Effector memory CD8-positive, alpha-beta T cell (primary cell): ENCODE data around the gene DNER.
"Not testable (repeated sequence)": the region's sequence is repeated elsewhere in the genome, so short reads cannot be mapped to it uniquely, and the experiment has no call there.

ENCODE experiments used
- ATAC-seq: fragments of 150-1000 bp; cut with Tn5 transposase; replicated peaks from 2 replicates; pipeline ENCODE4 v1.10.0; 2021; ENCODE audit warnings: mild to moderate bottlenecking, moderate library complexity
- DNase-seq, 3 experiments: peaks; one replicate each; pipeline ENCODE4 v3.0.0; 2021
- H3K27ac Mint-ChIP-seq, 2 donors: one replicate each; pipeline ENCODE4 v1.8.0; 2022; ENCODE audit warnings: mild to moderate bottlenecking in 2 of 2, mixed read lengths in 2 of 2, moderate library complexity in 2 of 2
- H3K27me3 Mint-ChIP-seq, 2 donors: one replicate each; pipeline ENCODE4 v1.8.0; 2022; ENCODE audit warnings: mixed read lengths in 2 of 2
- H3K36me3 Mint-ChIP-seq: one replicate; pipeline ENCODE4 v1.8.0; 2022; ENCODE audit warnings: mild to moderate bottlenecking, moderate library complexity, mixed read lengths; ENCODE audit not compliant: insufficient read depth
- H3K4me1 Mint-ChIP-seq, 2 donors: one replicate each; pipeline ENCODE4 v1.8.0; 2022; ENCODE audit warnings: low read depth in 2 of 2, mixed read lengths in 2 of 2
- H3K4me3 Mint-ChIP-seq, 2 donors: one replicate each; pipeline ENCODE4 v1.8.0; 2022; ENCODE audit warnings: mild to moderate bottlenecking in 2 of 2, mixed read lengths in 2 of 2, moderate library complexity in 2 of 2
- H3K9me3 Mint-ChIP-seq, 2 donors: one replicate each; pipeline ENCODE4 v1.8.0; 2022; ENCODE audit warnings: mixed read lengths in 2 of 2

Gene DNER

GRCh38 chr2:229531594-229531993 is 182.8 kb downstream of the DNER start:
- Mint-ChIP-seq H3K4me1 (no peaks in the 10 kb centered on the region), H3K36me3 (no peaks in the 10 kb centered on the region), H3K27me3 (peaks cover 9 to 21% of the 10 kb centered on the region in 2 donors), H3K4me3 (no peak overlapping the region), H3K9me3 (peaks cover 5 to 8% of the 10 kb centered on the region in 2 donors), H3K27ac (no peak overlapping the region)
- DNase-seq, result no peak
- ATAC-seq, result no peak

- DNase-seq (no peak), ATAC-seq (no peak)
- Mint-ChIP-seq H3K4me1 (no peaks in the 10 kb centered on the region), H3K4me3 (no peak overlapping the region), H3K27me3 (peaks cover 9 to 21% of the 10 kb centered on the region in 2 donors), H3K36me3 (no peaks in the 10 kb centered on the region), H3K27ac (no peak overlapping the region), H3K9me3 (peaks cover 5 to 8% of the 10 kb centered on the region in 2 donors)
Observed at GRCh38 chr2:229530434-229530833, 183.9 kb downstream of the DNER start.

DNA sequence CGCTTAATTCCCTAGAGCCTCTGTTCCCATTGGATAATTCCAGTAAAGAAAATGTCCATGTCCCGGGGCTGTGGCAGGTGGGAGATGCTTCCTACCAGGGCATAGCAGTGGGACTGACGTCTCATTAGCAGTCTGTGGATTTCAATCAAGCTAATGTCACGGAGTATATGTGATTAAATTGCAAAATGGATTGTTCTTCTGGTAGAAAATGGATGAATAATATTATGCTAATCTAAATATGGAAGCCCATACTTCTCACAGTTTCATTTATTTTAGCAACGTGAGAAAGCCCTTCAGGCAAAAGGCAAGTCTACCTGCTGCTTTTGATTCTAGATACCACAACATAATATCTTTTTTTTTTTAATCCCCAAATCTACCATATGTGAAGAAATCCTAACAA is 185.5 kb downstream of the DNER start:
- ATAC-seq, result no peak

DNA sequence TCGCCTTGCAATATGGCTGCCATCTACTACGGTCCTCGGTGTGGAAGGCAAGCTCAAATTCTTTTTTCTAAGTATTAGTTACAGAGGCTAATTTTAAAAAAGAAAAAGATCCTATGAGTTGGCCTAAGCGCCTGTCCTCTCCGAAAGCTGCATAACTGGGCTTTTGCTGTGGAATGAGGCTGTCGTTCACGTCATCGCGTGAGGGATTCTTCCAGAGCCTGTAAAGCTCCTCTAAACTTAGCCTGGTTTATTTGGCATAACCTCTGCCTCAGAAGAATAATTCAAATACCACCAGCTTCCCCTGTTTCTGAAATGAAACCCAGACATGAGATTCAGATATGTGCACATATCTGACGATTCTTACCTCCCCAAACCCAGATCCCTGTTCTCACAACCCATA is 187.4 kb downstream of the DNER start:
- H3K4me1 Mint-ChIP-seq, result no peaks in the 10 kb centered on the region
- no peak overlapping the region for H3K27ac Mint-ChIP-seq
- DNase-seq (no peak), ATAC-seq (no peak)
- H3K4me3 Mint-ChIP-seq, result no peak overlapping the region
- H3K36me3 Mint-ChIP-seq, result no peaks in the 10 kb centered on the region
- no peaks in the 10 kb centered on the region for H3K9me3 Mint-ChIP-seq
- H3K27me3 Mint-ChIP-seq, result peaks cover 0 to 10% of the 10 kb centered on the region in 2 donors

More for the DNA sequence above, 185.5 kb downstream of the DNER start:
- Mint-ChIP-seq H3K36me3 (no peaks in the 10 kb centered on the region), H3K9me3 (peaks cover 5 to 8% of the 10 kb centered on the region in 2 donors), H3K4me3 (no peak overlapping the region), H3K4me1 (no peaks in the 10 kb centered on the region), H3K27me3 (peaks cover 9 to 21% of the 10 kb centered on the region in 2 donors), H3K27ac (no peak overlapping the region)
- DNase-seq, result no peak

DNA sequence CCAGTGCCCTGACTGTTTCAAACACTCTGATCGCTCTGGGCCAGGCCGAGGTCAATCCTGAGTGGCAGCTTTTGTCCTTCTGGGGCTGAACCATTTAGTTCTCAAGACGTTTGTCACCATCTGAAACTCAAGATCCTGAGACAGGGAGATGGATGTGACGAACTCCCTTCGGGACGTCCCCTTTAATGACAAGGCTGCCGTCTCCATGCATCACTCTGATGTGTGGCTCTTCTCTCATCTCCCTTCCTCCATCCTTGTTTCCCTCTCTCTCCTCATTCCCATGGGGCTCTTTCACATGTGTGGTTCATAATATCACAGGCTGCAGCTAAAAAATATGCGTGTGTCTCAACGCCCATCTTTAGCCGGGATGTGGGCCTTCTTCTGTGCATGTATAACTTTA is 189.6 kb downstream of the DNER start:
- no peaks in the 10 kb centered on the region for H3K9me3 Mint-ChIP-seq
- ATAC-seq, result no peak
- no peak for DNase-seq
- H3K27me3 Mint-ChIP-seq, result peaks cover 5 to 14% of the 10 kb centered on the region in 2 donors
- H3K4me3 Mint-ChIP-seq, result no peak overlapping the region
- H3K36me3 Mint-ChIP-seq, result no peaks in the 10 kb centered on the region
- H3K27ac Mint-ChIP-seq, result no peak overlapping the region
- no peaks in the 10 kb centered on the region for H3K4me1 Mint-ChIP-seq

DNA sequence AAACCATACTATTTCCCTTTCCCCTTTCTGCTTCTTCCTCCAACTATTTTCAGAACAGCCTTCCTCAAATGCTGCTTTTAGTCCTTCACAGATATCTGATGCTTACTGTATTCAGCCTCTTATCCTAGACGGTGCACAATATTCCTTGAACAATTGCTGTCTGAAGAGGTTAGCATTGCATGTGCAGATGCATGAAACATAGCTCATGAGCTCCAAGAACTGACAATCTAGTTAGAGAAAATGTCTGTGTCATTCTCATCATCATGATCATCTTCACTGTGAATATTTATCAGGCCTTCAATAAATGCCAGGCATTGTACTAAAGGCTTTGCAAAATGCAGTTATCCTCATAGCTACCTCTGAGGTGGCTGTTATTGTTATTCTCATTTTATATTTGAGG is 190.7 kb downstream of the DNER start:
- Mint-ChIP-seq H3K4me1 (no peaks in the 10 kb centered on the region), H3K27me3 (peaks cover 3 to 20% of the 10 kb centered on the region in 2 donors), H3K4me3 (no peak overlapping the region), H3K27ac (no peak overlapping the region), H3K9me3 (no peaks in the 10 kb centered on the region), H3K36me3 (no peaks in the 10 kb centered on the region)
- ATAC-seq (no peak), DNase-seq (no peak)

DNA sequence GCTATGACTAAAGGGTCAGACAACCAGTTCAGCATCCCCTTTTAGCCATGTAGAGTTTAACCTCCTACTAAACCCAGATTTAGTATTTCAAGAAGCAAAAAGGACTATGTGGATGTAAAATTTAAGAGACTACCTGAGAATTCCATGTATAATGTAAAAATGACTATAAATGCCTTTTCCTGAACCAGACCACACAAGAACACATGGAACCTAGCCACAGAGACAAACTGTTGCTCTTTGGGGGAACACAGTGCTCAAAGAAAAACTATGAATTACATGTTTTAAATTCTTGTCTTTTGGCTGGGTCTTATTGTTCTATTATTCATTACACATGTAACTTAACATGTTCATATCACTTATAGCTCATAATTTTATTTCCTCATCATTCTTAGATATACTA is 192.8 kb downstream of the DNER start:
- Mint-ChIP-seq H3K27me3 (peaks cover 5 to 20% of the 10 kb centered on the region in 2 donors), H3K9me3 (no peaks in the 10 kb centered on the region), H3K36me3 (no peaks in the 10 kb centered on the region), H3K4me3 (no peak overlapping the region), H3K27ac (no peak overlapping the region), H3K4me1 (no peaks in the 10 kb centered on the region)
- DNase-seq (no peak), ATAC-seq (no peak)

DNA sequence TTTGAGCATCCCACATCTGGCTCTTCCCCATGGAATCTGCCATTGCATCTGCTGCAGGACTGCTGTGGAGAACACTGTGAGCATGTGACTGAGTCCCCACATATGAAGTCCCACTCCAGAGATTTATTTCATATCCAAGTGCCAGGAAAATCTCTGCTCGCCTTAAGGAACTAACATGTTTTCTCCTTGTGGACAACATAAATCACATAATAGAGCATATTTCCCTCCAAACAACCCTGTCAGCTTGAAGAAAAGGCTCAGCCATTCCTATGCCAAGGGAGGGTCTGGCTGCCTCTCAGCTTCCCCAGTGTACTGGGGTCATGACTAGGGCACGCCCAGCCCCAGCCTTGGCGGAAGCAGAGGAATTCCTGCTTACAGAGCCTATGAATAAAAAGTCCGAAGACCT is 193.7 kb downstream of the DNER start:
- Mint-ChIP-seq H3K4me3 (no peak overlapping the region), H3K4me1 (no peaks in the 10 kb centered on the region), H3K27ac (no peak overlapping the region), H3K27me3 (peaks cover 5 to 20% of the 10 kb centered on the region in 2 donors), H3K9me3 (no peaks in the 10 kb centered on the region), H3K36me3 (no peaks in the 10 kb centered on the region)
- ATAC-seq (no peak), DNase-seq (no peak)

- H3K4me1 Mint-ChIP-seq, result no peaks in the 10 kb centered on the region
- H3K9me3 Mint-ChIP-seq, result no peaks in the 10 kb centered on the region
- H3K27me3 Mint-ChIP-seq, result peaks cover 5 to 20% of the 10 kb centered on the region in 2 donors
- H3K36me3 Mint-ChIP-seq, result no peaks in the 10 kb centered on the region
- no peak overlapping the region for H3K27ac Mint-ChIP-seq
- DNase-seq, result no peak
- H3K4me3 Mint-ChIP-seq, result no peak overlapping the region
- no peak for ATAC-seq
Observed at GRCh38 chr2:229519655-229520430, 194.5 kb downstream of the DNER start.

- peaks cover 0 to 1% of the 10 kb centered on the region in 2 donors for H3K9me3 Mint-ChIP-seq
- no peak overlapping the region for H3K4me3 Mint-ChIP-seq
- no peak overlapping the region for H3K27ac Mint-ChIP-seq
- DNase-seq, result no peak
- H3K27me3 Mint-ChIP-seq, result peaks cover 1 to 11% of the 10 kb centered on the region in 2 donors
- no peaks in the 10 kb centered on the region for H3K36me3 Mint-ChIP-seq
- H3K4me1 Mint-ChIP-seq, result no peaks in the 10 kb centered on the region
- no peak for ATAC-seq
Observed at GRCh38 chr2:229514273-229514895, 200.0 kb downstream of the DNER start.

DNA sequence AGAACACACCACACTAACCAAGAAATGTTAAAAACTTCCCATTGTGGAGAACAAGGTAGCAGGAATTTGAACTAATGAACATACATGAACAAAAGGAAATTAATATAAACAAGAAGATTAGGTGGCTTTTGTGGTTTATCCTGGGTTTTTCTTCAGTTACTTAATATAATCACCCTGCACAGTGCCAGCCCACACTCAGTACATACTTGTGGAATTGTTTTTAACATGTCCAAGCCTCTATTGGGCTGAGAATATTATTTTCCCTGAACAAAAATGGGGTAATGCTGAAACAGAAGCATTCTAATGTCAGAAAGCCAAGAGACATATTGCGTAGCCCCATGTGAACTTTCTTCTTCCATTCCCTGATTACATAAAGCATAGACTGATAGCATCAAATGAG is 202.8 kb downstream of the DNER start:
- no peaks in the 10 kb centered on the region for H3K36me3 Mint-ChIP-seq
- no peaks in the 10 kb centered on the region for H3K4me1 Mint-ChIP-seq
- no peak overlapping the region for H3K4me3 Mint-ChIP-seq
- H3K27ac Mint-ChIP-seq, result no peak overlapping the region
- peaks cover 6 to 7% of the 10 kb centered on the region in 2 donors for H3K27me3 Mint-ChIP-seq
- DNase-seq, result no peak
- ATAC-seq, result no peak
- H3K9me3 Mint-ChIP-seq, result peaks cover 0 to 1% of the 10 kb centered on the region in 2 donors

GRCh38 chr2:229506699-229507098 is 207.7 kb downstream of the DNER start:
- H3K9me3 Mint-ChIP-seq, H3K4me1 Mint-ChIP-seq, H3K27me3 Mint-ChIP-seq, H3K4me3 Mint-ChIP-seq, DNase-seq, H3K36me3 Mint-ChIP-seq, ATAC-seq, H3K27ac Mint-ChIP-seq: not testable (repeated sequence)

DNA sequence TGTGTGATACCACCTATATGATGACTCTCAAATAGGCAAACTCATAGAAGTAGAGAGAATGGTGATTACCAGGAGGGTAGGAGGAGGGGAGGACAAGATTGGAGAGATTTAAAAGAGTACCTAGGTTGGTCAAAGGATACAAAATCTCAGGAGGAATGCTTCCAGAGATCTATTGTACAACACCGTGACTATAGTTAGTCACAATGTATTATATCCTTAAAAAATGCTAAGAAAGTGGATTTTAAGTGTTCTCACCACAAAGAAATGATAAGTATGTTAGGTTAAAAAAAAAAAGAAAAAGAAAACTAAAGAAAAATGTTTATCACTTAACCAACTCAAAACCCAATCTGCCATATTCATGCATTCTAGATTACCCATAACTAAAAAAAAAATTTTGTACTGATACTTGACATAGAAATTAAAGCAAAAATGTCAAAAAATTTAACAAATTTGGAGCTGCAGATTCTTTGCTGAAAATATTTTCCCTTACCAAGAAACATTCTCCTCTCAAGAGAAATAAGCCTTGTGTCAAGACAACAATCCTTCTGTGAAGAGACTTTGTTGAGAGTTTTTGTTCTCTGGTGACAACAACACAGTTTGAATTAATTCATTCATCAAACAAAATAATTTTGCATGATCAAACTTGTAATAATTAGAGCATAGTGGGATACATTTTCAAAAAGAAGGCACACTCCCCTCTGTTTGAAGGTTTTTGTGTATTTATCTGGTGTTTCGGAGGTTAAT is 213.1 kb downstream of the DNER start:
- Mint-ChIP-seq H3K27ac (no peak overlapping the region), H3K36me3 (no peaks in the 10 kb centered on the region), H3K4me3 (no peak overlapping the region), H3K27me3 (peaks cover 0 to 5% of the 10 kb centered on the region in 2 donors), H3K4me1 (no peaks in the 10 kb centered on the region), H3K9me3 (peaks cover 0 to 2% of the 10 kb centered on the region in 2 donors)
- ATAC-seq, result no peak
- DNase-seq, result no peak
